Caco-2 (cell line): ENCODE data around the gene TRPC4AP. TPM values are rescaled to one million over a fixed set of nuclear protein-coding genes. Genes with fewer than 3 reads are reported as not detected.

ENCODE experiments used
- BruUV-seq: library from RNA; stranded (reverse); fragments of 400-500 nt; replicated peaks from 2 replicates; lab custom pipeline; 2021; lab: Mats Ljungman, UMichigan
- CTCF ChIA-PET: fragments of 300-600 bp; sonication (Branson Sonifier 250); formaldehyde crosslinking; loops from one replicate; lab custom pipeline; 2022; ENCODE audit warnings: antibody characterized with exemption; lab: Charles Lee
- POLR2A ChIA-PET: fragments of 300-600 bp; sonication (Branson Sonifier 250); formaldehyde crosslinking; loops from one replicate; lab custom pipeline; 2022; ENCODE audit warnings: antibody characterized with exemption; lab: Charles Lee
- DNase-seq, 2 experiments: peaks; one replicate each; pipeline versions ENCODE4 v3.0.0 to v3.0.0-alpha.2; 2020 to 2022
- H3K27me3 ChIP-seq: replicated peaks from 2 replicates; pipeline ENCODE4 v1.6.0; 2011; ENCODE audit warnings: low read length; ENCODE audit not compliant: control insufficient read depth, insufficient read depth
- H3K36me3 ChIP-seq: 2 replicates; pipeline ENCODE4 v1.5.1; 2011; ENCODE audit warnings: low read length; ENCODE audit not compliant: control insufficient read depth, insufficient read depth
- H3K4me1 ChIP-seq: fragments of 250-450 bp; sonication (Bioruptor Pico); 2 replicates; pipeline ENCODE4 v1.5.1; 2020; ENCODE audit warnings: mild to moderate bottlenecking
- H3K4me3 ChIP-seq: 2 replicates; pipeline ENCODE4 v1.5.1; 2011; ENCODE audit warnings: low read depth, mild to moderate bottlenecking, control low read depth, low read length
- H3K9me3 ChIP-seq: fragments of 250-450 bp; sonication (Bioruptor Pico); 2 replicates; pipeline ENCODE4 v1.5.1; 2020; ENCODE audit warnings: mild to moderate bottlenecking, moderate library complexity
- H3K27ac Mint-ChIP-seq: one replicate; pipeline ENCODE4 v1.8.0; 2022; ENCODE audit warnings: mixed read lengths; ENCODE audit not compliant: unreplicated experiment
- H3K27me3 Mint-ChIP-seq: one replicate; pipeline ENCODE4 v1.8.0; 2022; ENCODE audit warnings: mixed read lengths; ENCODE audit not compliant: insufficient read depth, unreplicated experiment
- H3K36me3 Mint-ChIP-seq: one replicate; pipeline ENCODE4 v1.8.0; 2022; ENCODE audit warnings: mild to moderate bottlenecking, mixed read lengths; ENCODE audit not compliant: insufficient read depth, unreplicated experiment
- H3K4me1 Mint-ChIP-seq: one replicate; pipeline ENCODE4 v1.8.0; 2022; ENCODE audit warnings: low read depth, mixed read lengths; ENCODE audit not compliant: unreplicated experiment
- H3K4me3 Mint-ChIP-seq: one replicate; pipeline ENCODE4 v1.8.0; 2022; ENCODE audit warnings: mild to moderate bottlenecking, moderate library complexity, mixed read lengths; ENCODE audit not compliant: unreplicated experiment
- H3K9me3 Mint-ChIP-seq: one replicate; pipeline ENCODE4 v1.8.0; 2022; ENCODE audit warnings: mixed read lengths; ENCODE audit not compliant: unreplicated experiment
- intact Hi-C: fragments of 100-400 bp; cut with micrococcal nuclease; formaldehyde crosslinking; loops from one replicate; pipeline ENCODE4 v1.10.0; 2022; ENCODE audit not compliant: unreplicated experiment
- total RNA-seq: library from RNA; stranded (reverse); gene quantifications from 2 replicates; pipeline ENCODE4 v1.2.3, GENCODE V29; 2022
- TF ChIP-seq, protein P1 (sequence below), 2 experiments: fragments of 200-600 bp in 1 of 2; IDR thresholded peaks; 1 replicate in 1 of 2; 2 replicates in 1 of 2; pipeline versions ENCODE4 v1.5.1 to v1.8.0; 2011 to 2022; ENCODE audit warnings: antibody characterized with exemption in 1 of 2, control low read depth in 1 of 2, inconsistent platforms in 1 of 2, low read depth in 1 of 2, low read length in 1 of 2, mild to moderate bottlenecking in 1 of 2, moderate library complexity in 1 of 2; ENCODE audit not compliant: insufficient read depth in 1 of 2, severe bottlenecking in 1 of 2, unreplicated experiment in 1 of 2

The TRPC4AP gene
- total RNA-seq, 1 experiment from 2014 or later = 144 TPM

GRCh38 chr20:34978092-34978744, 114.4 kb downstream of the TRPC4AP start:
- Mint-ChIP-seq H3K36me3 (no peaks in the 10 kb centered on the region), H3K4me3 (no peak overlapping the region), H3K9me3 (no peaks in the 10 kb centered on the region), H3K27ac (no peak overlapping the region), H3K27me3 (peaks cover 2% of the 10 kb centered on the region), H3K4me1 (peaks cover 7% of the 10 kb centered on the region)
- no peak for DNase-seq
- Histone ChIP-seq H3K4me3 (no peak overlapping the region), H3K36me3 (no peaks in the 10 kb centered on the region), H3K9me3 (no peaks in the 10 kb centered on the region), H3K4me1 (peaks cover 5% of the 10 kb centered on the region), H3K27me3 (no peaks in the 10 kb centered on the region)
- intact Hi-C loops = no loop called here
- no TSS peak for BruUV-seq
- POLR2A ChIA-PET = no interaction called here
- CTCF ChIA-PET = interaction anchor here (0.6 kb wide), 1 partner anchor 9 kb away, joined by 3 read pairs; no protein-coding TSS in a partner anchor
- TF ChIP-seq, protein P1, sequence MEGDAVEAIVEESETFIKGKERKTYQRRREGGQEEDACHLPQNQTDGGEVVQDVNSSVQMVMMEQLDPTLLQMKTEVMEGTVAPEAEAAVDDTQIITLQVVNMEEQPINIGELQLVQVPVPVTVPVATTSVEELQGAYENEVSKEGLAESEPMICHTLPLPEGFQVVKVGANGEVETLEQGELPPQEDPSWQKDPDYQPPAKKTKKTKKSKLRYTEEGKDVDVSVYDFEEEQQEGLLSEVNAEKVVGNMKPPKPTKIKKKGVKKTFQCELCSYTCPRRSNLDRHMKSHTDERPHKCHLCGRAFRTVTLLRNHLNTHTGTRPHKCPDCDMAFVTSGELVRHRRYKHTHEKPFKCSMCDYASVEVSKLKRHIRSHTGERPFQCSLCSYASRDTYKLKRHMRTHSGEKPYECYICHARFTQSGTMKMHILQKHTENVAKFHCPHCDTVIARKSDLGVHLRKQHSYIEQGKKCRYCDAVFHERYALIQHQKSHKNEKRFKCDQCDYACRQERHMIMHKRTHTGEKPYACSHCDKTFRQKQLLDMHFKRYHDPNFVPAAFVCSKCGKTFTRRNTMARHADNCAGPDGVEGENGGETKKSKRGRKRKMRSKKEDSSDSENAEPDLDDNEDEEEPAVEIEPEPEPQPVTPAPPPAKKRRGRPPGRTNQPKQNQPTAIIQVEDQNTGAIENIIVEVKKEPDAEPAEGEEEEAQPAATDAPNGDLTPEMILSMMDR (IDR thresholded peaks at IDR 0.05; ENCODE audit: insufficient read depth in 1 of 2, low read depth in 1 of 2, low read length in 1 of 2, severe bottlenecking in 1 of 2, unreplicated experiment in 1 of 2) = no peak

DNA sequence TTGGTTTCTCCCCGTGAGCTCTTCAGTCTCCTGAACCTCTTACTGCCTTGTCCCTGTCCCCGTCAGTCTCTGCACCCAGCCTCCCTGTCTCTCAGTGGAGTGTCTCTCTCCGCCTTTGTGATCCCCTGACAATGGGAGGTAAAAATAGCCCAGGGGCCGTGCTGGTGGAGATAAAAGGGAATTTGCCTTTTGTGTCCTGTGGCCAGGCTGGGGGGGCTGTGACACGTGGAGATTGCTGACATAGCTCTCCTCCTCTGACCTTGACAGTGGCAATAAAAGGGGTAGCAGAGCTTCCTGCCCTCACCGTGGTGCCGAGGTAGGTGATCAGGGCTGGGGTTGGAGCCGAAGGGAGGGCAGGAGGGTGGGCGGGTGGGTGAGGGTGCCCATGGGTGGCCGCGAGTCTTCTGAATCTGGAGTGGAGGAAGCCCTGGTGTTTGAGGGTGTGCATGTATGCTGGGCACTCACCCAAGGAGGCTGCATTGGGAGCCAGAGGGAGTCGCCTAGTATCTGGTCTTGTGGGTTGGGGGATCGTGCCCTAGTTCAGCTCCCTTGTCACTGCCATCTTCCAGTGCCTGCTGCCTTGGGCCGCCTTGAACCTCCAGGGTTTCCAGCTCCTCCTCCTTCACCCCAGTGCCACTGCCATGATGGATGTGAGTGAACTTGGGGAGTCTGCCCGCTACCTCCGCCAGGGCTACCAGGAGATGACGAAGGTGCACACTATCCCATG, 115.1 kb downstream of the TRPC4AP start:
- peaks cover 2% of the 10 kb centered on the region for H3K27me3 Mint-ChIP-seq
- no peak overlapping the region for H3K4me3 Mint-ChIP-seq

GRCh38 chr20:34976286-34976685, 116.3 kb downstream of the TRPC4AP start:
- TF ChIP-seq, protein P1 (IDR thresholded peaks at IDR 0.05; ENCODE audit: insufficient read depth in 1 of 2, low read depth in 1 of 2, low read length in 1 of 2, severe bottlenecking in 1 of 2, unreplicated experiment in 1 of 2) = no peak
- BruUV-seq = no TSS peak
- peaks cover 2% of the 10 kb centered on the region for H3K27me3 Mint-ChIP-seq
- H3K9me3 Mint-ChIP-seq = no peaks in the 10 kb centered on the region
- Histone ChIP-seq H3K4me1 (peaks cover 5% of the 10 kb centered on the region), H3K9me3 (no peaks in the 10 kb centered on the region), H3K36me3 (no peaks in the 10 kb centered on the region), H3K27me3 (no peaks in the 10 kb centered on the region), H3K4me3 (no peak overlapping the region)
- no peak overlapping the region for H3K27ac Mint-ChIP-seq
- ChIA-PET CTCF (interaction anchor here (2.1 kb wide), 1 partner anchor 102 kb away, joined by 7 read pairs; no protein-coding TSS in a partner anchor), POLR2A (interaction anchor here (1.5 kb wide), 1 partner anchor 21 kb away, joined by 3 read pairs; the partner anchor contains the start of genes GSS and MYH7B)
- no peaks in the 10 kb centered on the region for H3K36me3 Mint-ChIP-seq
- H3K4me1 Mint-ChIP-seq = peaks cover 7% of the 10 kb centered on the region
- intact Hi-C loops = no loop called here
- no peak overlapping the region for H3K4me3 Mint-ChIP-seq
- no peak for DNase-seq

More for the DNA sequence above, 115.1 kb downstream of the TRPC4AP start:
- TF ChIP-seq, protein P1 (IDR thresholded peaks at IDR 0.05; ENCODE audit: insufficient read depth in 1 of 2, low read depth in 1 of 2, low read length in 1 of 2, severe bottlenecking in 1 of 2, unreplicated experiment in 1 of 2) = no peak
- intact Hi-C loops = no loop called here
- peaks cover 7% of the 10 kb centered on the region for H3K4me1 Mint-ChIP-seq
- CTCF ChIA-PET = interaction anchor here (0.7 kb wide), 1 partner anchor 38 kb away, joined by 3 read pairs; no protein-coding TSS in a partner anchor
- H3K27ac Mint-ChIP-seq = no peak overlapping the region
- POLR2A ChIA-PET = interaction anchor here (0.5 kb wide), 1 partner anchor 721 kb away, joined by 5 read pairs; the partner anchor contains the start of genes NFS1 and ROMO1
- peaks cover 5% of the 10 kb centered on the region for H3K4me1 ChIP-seq
- no peaks in the 10 kb centered on the region for H3K9me3 Mint-ChIP-seq
- H3K27me3 ChIP-seq = no peaks in the 10 kb centered on the region
- BruUV-seq = no TSS peak
- H3K9me3 ChIP-seq = no peaks in the 10 kb centered on the region
- peak in 1 of 2 experiments; percentile 26 for DNase-seq
- no peaks in the 10 kb centered on the region for H3K36me3 Mint-ChIP-seq
- H3K4me3 ChIP-seq = no peak overlapping the region
- H3K36me3 ChIP-seq = no peaks in the 10 kb centered on the region
